PC-3 (cell line): ENCODE results near the gene CHI3L1.

Experiments used
- EZH2 ChIP-seq: fragments of 300-600 bp; sonication (generic); IDR thresholded peaks from one replicate; pipeline ENCODE4 v1.6.1; 2017; ENCODE audit warnings: antibody characterized with exemption, mild to moderate bottlenecking, low read length; ENCODE audit not compliant: unreplicated experiment
- TF ChIP-seq, protein P1 (sequence below): fragments of 300-600 bp; sonication (generic); conservative IDR thresholded peaks from 2 replicates; pipeline ENCODE4 v1.5.1; 2017; ENCODE audit warnings: antibody characterized with exemption, low read depth, mild to moderate bottlenecking, low read length

DNA sequence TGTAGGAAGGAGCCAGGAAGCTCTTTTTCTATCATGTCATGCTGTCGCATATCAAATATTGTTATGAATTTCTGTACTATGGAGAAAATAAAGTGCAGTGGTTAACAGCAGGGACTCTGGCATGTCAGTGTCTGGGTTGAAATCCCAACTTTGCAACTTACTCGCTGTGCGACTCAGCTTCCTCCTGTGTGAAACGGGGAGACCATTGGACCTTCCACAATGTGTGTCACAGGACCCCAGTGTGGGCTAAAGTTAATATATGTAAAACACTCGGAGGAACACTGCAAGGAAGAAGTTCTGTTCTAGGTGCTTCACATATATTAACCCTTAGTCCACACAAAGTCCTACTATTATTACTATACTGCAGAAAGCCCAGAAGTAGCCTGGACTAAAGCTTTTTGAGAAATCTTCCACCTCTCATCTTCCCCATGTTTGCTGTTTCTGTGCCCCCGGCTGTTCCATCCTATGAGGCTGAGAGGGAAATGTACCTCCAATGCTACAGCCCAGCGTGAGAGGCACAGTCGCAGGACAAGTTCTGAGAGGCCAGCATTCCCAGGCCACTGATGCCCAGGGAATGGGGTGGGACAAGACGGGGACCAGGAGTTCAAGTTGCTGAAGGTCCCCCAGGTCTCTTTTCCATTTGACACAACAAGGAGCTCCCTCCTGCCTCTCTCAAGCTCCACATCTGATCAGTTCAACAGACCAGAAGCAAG, 41.0 kb upstream of the CHI3L1 start:
- TF ChIP-seq, protein P1, sequence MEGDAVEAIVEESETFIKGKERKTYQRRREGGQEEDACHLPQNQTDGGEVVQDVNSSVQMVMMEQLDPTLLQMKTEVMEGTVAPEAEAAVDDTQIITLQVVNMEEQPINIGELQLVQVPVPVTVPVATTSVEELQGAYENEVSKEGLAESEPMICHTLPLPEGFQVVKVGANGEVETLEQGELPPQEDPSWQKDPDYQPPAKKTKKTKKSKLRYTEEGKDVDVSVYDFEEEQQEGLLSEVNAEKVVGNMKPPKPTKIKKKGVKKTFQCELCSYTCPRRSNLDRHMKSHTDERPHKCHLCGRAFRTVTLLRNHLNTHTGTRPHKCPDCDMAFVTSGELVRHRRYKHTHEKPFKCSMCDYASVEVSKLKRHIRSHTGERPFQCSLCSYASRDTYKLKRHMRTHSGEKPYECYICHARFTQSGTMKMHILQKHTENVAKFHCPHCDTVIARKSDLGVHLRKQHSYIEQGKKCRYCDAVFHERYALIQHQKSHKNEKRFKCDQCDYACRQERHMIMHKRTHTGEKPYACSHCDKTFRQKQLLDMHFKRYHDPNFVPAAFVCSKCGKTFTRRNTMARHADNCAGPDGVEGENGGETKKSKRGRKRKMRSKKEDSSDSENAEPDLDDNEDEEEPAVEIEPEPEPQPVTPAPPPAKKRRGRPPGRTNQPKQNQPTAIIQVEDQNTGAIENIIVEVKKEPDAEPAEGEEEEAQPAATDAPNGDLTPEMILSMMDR = no peak
- TF ChIP-seq EZH2 = no peak
